HG03066 (cell line): ENCODE results near the gene IZUMO1.
A peak's percentile ranks its signal among the peaks of the same experiment; 100 is the strongest.
"Not testable (repeated sequence)": the region's sequence is repeated elsewhere in the genome, so short reads cannot be mapped to it uniquely, and the experiment has no call there.

Experiments
- ATAC-seq: cut with Tn5 transposase; IDR thresholded peaks from one replicate; pipeline ENCODE4 v1.9.1; 2021; ENCODE audit warnings: low read depth; ENCODE audit not compliant: unreplicated experiment

Gene IZUMO1

GRCh38 chr19:48746738-48747575 is at the start of gene IZUMO1:
Gene IZUMO1, minus strand, starts transcription at chr19:48746909. Its CDS starts 1,050 bp downstream, at chr19:48745859.
- ATAC-seq = no peak

GRCh38 chr19:48795685-48796070 is 49.0 kb upstream of the IZUMO1 start:
- ATAC-seq = no peak

GRCh38 chr19:48795055-48795684 is 48.5 kb upstream of the IZUMO1 start:
- peak; percentile 84 for ATAC-seq

- ATAC-seq = no peak
Observed at GRCh38 chr19:48794291-48794690, 47.6 kb upstream of the IZUMO1 start.

- ATAC-seq = no peak
Observed at GRCh38 chr19:48793271-48793670, 46.6 kb upstream of the IZUMO1 start.

- not testable (repeated sequence) for ATAC-seq
Observed at GRCh38 chr19:48787331-48787730, 40.6 kb upstream of the IZUMO1 start.

- not testable (repeated sequence) for ATAC-seq
Observed at GRCh38 chr19:48786422-48786821, 39.7 kb upstream of the IZUMO1 start.

GRCh38 chr19:48784527-48784926 is 37.8 kb upstream of the IZUMO1 start:
- no peak for ATAC-seq

- no peak for ATAC-seq
Observed at GRCh38 chr19:48780631-48781391, 34.1 kb upstream of the IZUMO1 start.

- ATAC-seq = no peak
Observed at GRCh38 chr19:48779636-48780035, 32.9 kb upstream of the IZUMO1 start.

- no peak for ATAC-seq
Observed at GRCh38 chr19:48777720-48778119, 31.0 kb upstream of the IZUMO1 start.

- no peak for ATAC-seq
Observed at GRCh38 chr19:48777139-48777538, 30.4 kb upstream of the IZUMO1 start.

- no peak for ATAC-seq
Observed at GRCh38 chr19:48772503-48772953, 25.8 kb upstream of the IZUMO1 start.

GRCh38 chr19:48770734-48771472 is 24.2 kb upstream of the IZUMO1 start:
- ATAC-seq = no peak

- ATAC-seq = no peak
Observed at GRCh38 chr19:48770266-48770665, 23.6 kb upstream of the IZUMO1 start.

- ATAC-seq = no peak
Observed at GRCh38 chr19:48768994-48769713, 22.4 kb upstream of the IZUMO1 start.

- not testable (repeated sequence) for ATAC-seq
Observed at GRCh38 chr19:48768171-48768753, 21.6 kb upstream of the IZUMO1 start.

GRCh38 chr19:48765816-48766215 is 19.1 kb upstream of the IZUMO1 start:
- not testable (repeated sequence) for ATAC-seq

- ATAC-seq = no peak
Observed at GRCh38 chr19:48760504-48761205, 13.9 kb upstream of the IZUMO1 start.
